KBM-7 (cell line): ENCODE results near the gene NYNRIN.

Experiments used
- DNase-seq: peaks from one replicate; pipeline ENCODE4 v3.0.0-alpha.2; 2015
- in situ Hi-C: fragments of 300-500 bp; cut with MboI; formaldehyde crosslinking; loops from 2 replicates; pipeline ENCODE4 v1.14.3; 2020; ENCODE audit warnings: low sequenced_read_pairs, low pct_unique_long_range_greater_than_20kb, mixed read lengths

The NYNRIN gene

DNA sequence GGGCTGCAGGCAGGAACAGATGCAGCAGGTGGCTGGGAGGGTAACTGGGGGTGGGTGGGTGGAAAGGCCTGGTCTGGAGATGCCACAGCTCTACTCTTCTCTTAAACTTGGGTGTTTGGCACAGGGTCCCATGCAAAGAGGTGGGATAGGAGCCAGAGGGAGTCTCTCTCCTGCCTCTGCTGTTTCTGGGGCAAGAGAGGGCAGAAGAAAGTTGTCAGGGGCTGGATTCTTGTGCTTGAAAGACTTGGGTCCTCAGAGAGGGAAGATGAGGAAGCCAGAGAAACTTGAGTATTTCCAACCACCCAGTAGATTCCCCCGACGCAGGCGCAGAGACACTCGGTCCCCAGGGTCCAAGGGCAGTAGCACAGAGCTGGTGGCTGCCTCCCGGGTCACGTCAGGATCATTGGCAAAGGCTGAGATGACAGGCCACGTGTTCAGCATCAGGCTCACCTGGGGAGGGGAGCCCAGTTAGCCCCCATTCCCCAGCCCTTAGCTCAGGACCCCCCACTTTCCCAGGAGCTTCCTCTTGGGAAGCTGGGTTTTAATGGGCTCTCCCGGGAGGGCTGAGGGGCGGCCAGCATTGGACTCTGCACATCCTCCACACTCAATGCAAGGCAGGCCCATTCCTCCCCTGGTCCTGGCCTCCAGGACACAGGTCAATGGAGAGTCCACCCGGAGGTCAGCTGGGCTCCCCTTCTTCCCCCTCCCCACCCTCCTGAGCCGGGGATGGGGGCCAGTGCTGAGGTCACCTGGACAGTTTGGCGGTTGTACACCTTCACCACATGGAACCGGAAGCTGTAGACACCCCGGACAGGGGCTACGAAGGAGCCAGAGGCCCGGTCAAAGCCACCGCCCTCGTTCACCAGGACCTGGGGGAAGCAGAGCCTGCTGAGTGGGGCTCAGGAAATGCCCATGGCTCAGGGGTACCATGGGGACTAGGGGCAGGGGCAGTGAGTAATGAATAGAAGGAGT is 29.0 kb downstream of the NYNRIN start:
- in situ Hi-C loops, result no loop called here
- no peak for DNase-seq

- in situ Hi-C loops, result no loop called here
These were observed 30.0 kb downstream of the NYNRIN start for GRCh38 chr14:24428628-24429394.

DNA sequence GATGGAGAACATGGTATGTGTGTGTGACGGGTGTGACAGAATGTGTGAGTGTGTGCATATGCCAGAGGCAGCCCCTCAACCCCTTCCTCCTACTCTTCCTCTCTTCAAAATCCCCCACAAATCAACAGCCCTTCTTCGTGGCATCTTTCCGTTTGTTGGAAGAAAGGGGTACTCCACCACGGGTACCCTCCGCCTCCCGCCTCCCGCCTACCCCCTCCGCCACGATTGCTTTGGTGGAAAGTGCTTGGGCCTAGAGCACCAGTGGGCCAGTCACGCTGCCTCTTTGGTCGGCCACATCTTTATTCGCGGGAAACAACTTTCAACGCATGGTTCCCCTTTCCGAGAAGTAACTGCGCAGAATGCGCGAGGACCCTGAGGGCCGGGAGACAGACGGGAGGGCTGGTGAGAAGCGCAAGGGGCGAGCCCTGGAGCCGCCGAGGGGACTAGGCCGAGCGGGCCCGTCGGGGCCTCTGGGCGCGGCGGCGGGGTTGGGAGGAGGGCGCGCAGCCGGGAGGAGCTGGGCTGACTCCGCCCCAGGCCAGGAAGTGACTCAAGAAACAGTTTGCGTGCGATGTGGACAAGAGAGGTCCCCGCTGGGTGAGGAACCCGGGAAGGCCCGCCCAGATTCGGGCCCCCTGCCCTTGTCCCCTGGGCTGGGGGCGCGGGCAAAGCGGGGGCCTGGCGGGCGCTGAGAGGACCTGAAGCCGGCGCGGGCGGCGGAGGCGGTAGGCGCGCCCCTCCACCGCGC is 30.8 kb downstream of the NYNRIN start, which contains the start of the genes CBLN3 and KHNYN:
CBLN3 (minus strand) TSS at position 274 of the 748 bp plus-strand sequence. CDS start 614 bp downstream, outside the sequence.
KHNYN (plus strand) TSS at position 560 of the 748 bp plus-strand sequence. CDS start 777 bp downstream, outside the sequence.
- in situ Hi-C loops, result loop anchor here (10.0 kb wide), 1 partner anchor 95 kb away; the partner anchor contains the start of genes ADCY4 and RIPK3

More at GRCh38 chr14:24428628-24429394, 30.0 kb downstream of the NYNRIN start:
- no peak for DNase-seq

DNA sequence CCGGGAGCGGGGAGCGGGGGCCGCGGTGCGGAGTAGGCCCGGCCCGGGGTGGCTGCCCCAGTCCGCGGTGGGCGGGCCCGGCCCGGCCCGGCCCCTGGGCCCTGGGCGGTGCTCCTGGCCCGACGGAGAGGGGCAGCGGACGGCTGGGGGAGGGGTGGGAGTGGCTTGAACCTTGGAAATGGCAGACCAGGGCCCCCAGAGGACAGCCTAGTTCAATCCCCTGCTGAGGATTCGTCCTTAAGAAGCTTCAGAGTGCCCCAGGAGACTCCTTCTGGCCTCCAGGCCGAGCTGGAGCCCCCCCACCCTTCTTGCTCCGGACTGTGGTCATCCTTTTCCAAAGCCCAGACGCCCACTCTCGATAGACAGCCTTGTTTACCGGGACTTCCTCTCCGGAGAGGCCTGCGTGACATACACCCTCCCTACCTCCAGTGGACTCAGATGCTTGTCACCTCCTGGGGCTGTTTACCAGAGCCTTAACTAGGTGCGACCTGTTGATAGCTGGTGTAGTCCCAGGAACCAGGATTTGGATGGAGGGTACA is 31.4 kb downstream of the NYNRIN start:
- in situ Hi-C loops, result loop anchor here (10.0 kb wide), 1 partner anchor 95 kb away; the partner anchor contains the start of genes ADCY4 and RIPK3
- DNase-seq, result peak; percentile 62

More for the DNA sequence above, 30.8 kb downstream of the NYNRIN start, which contains the start of the genes CBLN3 and KHNYN:
- peak; percentile 90 for DNase-seq

DNA sequence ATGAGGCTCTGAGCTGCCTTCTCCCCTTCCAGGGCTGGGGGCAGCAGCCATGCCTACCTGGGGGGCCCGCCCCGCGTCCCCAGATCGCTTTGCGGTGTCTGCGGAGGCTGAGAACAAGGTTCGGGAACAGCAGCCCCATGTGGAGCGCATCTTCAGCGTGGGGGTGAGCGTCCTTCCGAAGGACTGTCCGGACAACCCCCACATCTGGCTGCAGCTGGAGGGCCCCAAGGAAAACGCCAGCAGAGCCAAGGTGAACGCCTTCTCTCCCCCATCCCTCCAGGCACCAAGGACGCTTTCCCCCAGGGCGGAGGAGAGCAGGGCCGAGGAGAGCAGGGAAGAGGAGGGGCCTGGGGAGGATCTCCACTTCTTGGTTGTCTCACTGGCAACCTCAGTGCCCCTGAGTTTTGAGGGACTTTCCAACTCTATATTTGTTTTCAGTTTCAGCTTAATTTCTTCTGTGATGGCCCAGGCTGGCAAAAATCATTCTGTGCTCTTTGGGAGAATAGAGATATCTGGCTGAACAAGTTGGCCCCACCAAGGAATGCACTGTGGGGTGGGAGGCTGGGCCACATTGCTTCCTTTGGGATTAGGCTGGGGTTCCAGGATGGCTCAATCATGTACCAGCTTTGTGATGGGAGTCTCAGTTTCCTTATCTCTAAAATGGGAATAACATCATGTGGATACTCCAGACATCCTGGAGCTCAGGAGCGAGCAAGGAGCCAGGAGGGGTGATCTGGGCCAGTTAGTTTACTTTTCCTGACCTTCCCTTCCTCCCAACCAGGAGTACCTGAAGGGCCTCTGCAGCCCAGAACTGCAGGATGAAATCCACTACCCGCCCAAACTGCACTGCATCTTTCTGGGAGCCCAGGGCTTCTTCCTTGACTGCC is 32.1 kb downstream of the NYNRIN start:
- in situ Hi-C loops, result loop anchor here (10.0 kb wide), 1 partner anchor 96 kb away; the partner anchor contains the start of genes ADCY4 and RIPK3
- no peak for DNase-seq

DNA sequence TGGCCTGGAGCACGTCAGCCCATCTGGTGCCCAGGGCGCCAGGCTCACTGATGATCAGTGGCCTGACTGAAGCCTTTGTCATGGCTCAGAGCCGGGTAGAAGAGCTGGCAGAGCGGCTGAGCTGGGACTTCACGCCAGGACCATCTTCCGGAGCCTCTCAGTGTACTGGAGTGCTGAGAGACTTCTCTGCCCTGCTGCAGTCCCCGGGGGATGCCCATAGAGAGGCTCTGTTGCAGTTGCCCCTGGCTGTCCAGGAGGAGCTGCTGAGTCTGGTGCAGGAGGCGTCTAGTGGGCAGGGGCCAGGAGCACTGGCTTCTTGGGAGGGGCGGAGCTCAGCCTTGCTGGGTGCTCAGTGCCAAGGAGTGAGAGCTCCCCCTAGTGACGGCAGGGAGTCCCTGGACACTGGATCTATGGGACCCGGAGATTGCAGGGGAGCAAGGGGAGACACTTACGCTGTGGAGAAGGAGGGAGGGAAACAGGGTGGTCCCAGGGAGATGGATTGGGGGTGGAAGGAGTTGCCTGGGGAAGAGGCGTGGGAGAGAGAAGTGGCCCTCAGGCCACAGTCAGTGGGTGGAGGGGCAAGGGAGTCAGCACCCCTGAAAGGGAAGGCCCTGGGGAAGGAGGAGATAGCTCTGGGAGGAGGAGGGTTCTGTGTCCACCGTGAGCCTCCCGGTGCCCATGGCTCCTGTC is 32.9 kb downstream of the NYNRIN start:
- DNase-seq, result peak; percentile 88
- in situ Hi-C loops, result loop anchor here (10.0 kb wide), 1 partner anchor 97 kb away; the partner anchor contains the start of genes ADCY4 and RIPK3

DNA sequence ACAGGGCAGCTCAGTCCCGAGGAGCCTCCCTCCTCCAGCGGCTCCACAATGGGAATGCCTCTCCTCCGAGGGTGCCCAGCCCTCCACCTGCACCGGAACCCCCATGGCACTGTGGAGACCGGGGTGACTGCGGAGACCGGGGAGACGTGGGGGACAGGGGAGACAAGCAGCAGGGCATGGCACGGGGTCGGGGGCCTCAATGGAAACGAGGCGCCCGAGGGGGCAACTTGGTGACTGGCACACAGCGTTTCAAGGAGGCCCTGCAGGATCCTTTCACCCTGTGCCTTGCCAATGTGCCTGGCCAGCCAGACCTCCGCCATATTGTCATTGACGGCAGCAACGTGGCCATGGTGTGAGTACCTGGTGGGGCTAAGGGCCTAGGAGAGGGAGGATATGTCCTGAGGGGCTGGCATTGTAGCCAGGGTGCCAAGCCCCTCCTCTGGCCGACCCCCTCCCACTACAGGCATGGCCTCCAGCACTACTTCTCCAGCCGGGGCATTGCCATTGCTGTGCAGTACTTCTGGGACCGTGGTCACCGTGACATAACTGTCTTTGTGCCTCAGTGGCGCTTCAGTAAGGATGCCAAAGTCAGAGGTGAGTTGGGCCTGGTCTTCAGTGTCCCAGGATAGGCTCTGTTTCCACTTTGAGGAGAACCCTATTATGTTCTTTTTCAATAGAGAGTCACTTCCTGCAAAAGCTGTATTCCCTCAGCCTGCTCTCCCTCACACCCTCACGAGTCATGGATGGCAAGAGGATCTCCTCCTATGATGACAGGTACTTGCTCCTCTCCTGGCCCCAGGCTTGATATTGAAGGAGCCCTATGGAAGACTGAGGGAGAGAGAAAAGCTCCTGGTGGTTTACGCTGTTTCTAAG is 33.7 kb downstream of the NYNRIN start:
- in situ Hi-C loops, result loop anchor here (10.0 kb wide), 1 partner anchor 98 kb away; the partner anchor contains the start of genes ADCY4 and RIPK3
- no peak for DNase-seq

GRCh38 chr14:24434036-24434435 is 35.2 kb downstream of the NYNRIN start:
- in situ Hi-C loops, result loop anchor here (10.0 kb wide), 1 partner anchor 99 kb away; the partner anchor contains the start of genes ADCY4 and RIPK3

DNA sequence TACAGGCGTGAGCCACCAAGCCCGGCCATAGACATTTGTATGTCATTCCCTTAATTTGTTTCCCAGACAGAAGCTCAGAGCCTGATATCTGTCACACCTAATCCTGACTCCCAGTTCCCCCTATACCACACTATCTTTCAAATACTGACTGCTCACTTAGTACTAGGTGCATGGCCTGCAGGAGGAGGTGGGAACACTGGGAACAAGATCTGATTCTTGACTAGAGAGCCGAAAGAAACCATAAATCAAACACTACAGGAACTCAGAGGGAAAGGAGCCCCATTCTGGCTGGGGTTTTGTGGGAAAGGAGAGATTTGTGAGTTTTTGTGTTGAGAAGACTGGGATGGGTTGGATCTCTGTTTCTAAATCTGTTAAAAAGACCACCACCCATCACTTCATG is 35.9 kb downstream of the NYNRIN start:
- DNase-seq, result no peak
- in situ Hi-C loops, result loop anchor here (10.0 kb wide), 1 partner anchor 100 kb away; the partner anchor contains the start of genes ADCY4 and RIPK3

More at GRCh38 chr14:24434036-24434435, 35.2 kb downstream of the NYNRIN start:
- DNase-seq, result no peak

- DNase-seq, result no peak
- in situ Hi-C loops, result loop anchor here (10.0 kb wide), 1 partner anchor 100 kb away; the partner anchor contains the start of genes ADCY4 and RIPK3
These were observed 36.5 kb downstream of the NYNRIN start for GRCh38 chr14:24435192-24435810.

GRCh38 chr14:24435998-24436354 is 37.2 kb downstream of the NYNRIN start:
- DNase-seq, result no peak
- in situ Hi-C loops, result loop anchor here (10.0 kb wide), 1 partner anchor 101 kb away; the partner anchor contains the start of genes ADCY4 and RIPK3

- in situ Hi-C loops, result loop anchor here (10.0 kb wide), 1 partner anchor 102 kb away; the partner anchor contains the start of genes ADCY4 and RIPK3
- DNase-seq, result peak; percentile 72
These were observed 37.7 kb downstream of the NYNRIN start for GRCh38 chr14:24436355-24437019.

GRCh38 chr14:24437020-24437735 is 38.4 kb downstream of the NYNRIN start:
- in situ Hi-C loops, result loop anchor here (10.0 kb wide), 1 partner anchor 102 kb away; the partner anchor contains the start of genes ADCY4 and RIPK3
- peak; percentile 48 for DNase-seq

DNA sequence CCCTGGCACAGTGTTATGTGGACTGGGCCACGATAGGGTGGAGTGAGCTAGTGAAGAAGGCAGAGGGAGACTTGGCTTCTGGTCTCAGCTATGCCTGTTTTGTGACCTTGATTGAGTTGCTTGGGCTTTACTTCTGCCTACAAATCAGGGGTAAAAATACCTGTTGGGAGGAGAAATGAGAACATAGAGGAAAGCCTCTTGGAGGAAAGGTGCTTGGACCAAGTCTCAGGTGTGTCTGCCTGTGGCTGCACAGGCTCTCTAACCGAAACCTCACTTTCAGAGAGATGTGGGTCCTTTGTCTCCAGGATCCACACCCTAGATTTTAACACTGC is 38.9 kb downstream of the NYNRIN start:
- no peak for DNase-seq
- in situ Hi-C loops, result loop anchor here (10.0 kb wide), 1 partner anchor 103 kb away; the partner anchor contains the start of genes ADCY4 and RIPK3
